Osteoblast (primary cell): ENCODE results near the gene CYTH4. TPM values are rescaled to one million over a fixed set of nuclear protein-coding genes. Genes with fewer than 3 reads are reported as not detected.
A peak's percentile ranks its signal among the peaks of the same experiment; 100 is the strongest.

ENCODE experiments used
- DNase-seq: peaks from one replicate; pipeline ENCODE4 v3.0.0; 2011; ENCODE audit warnings: low spot score, mixed read lengths; ENCODE audit not compliant: insufficient read length; ENCODE audit errors: missing footprints
- H2AFZ ChIP-seq: 2 replicates; pipeline ENCODE4 v1.6.0; 2011; ENCODE audit warnings: mild to moderate bottlenecking, low read length
- H3K27ac ChIP-seq: 2 replicates; pipeline ENCODE4 v1.5.1; 2011; ENCODE audit warnings: mild to moderate bottlenecking, low read depth, low read length, moderate library complexity
- H3K27me3 ChIP-seq: 2 replicates; pipeline ENCODE4 v1.6.0; 2012; ENCODE audit warnings: mild to moderate bottlenecking, control low read depth, inconsistent platforms, low read length, moderate library complexity; ENCODE audit not compliant: insufficient read depth
- H3K36me3 ChIP-seq: 2 replicates; pipeline ENCODE4 v1.5.1; 2011; ENCODE audit warnings: mild to moderate bottlenecking, low read length, control low read depth, moderate library complexity; ENCODE audit not compliant: insufficient read depth
- H3K4me1 ChIP-seq: 2 replicates; pipeline ENCODE4 v1.5.1; 2011; ENCODE audit warnings: mild to moderate bottlenecking, low read length, control low read depth, moderate library complexity; ENCODE audit not compliant: insufficient read depth
- H3K4me2 ChIP-seq: 2 replicates; pipeline ENCODE4 v1.6.0; 2011; ENCODE audit warnings: mild to moderate bottlenecking, low read length; ENCODE audit not compliant: insufficient read depth
- H3K4me3 ChIP-seq: fragments of 200-600 bp; sonication (generic); 3 replicates; pipeline ENCODE4 v1.5.1; 2012; ENCODE audit warnings: mild to moderate bottlenecking, low read length, inconsistent platforms; ENCODE audit not compliant: insufficient read depth
- H3K79me2 ChIP-seq: 2 replicates; pipeline ENCODE4 v1.6.0; 2012; ENCODE audit warnings: mild to moderate bottlenecking, low read length, control low read depth, inconsistent platforms; ENCODE audit not compliant: insufficient read depth
- H3K9me3 ChIP-seq: 2 replicates; pipeline ENCODE4 v1.5.1; 2011; ENCODE audit warnings: low read depth, low read length, control low read depth
- H4K20me1 ChIP-seq: 2 replicates; pipeline ENCODE4 v1.6.0; 2012; ENCODE audit warnings: mild to moderate bottlenecking, low read length, control low read depth; ENCODE audit not compliant: insufficient read depth
- CTCF ChIP-seq: IDR thresholded peaks from 2 replicates; pipeline ENCODE4 v1.5.1; 2011; ENCODE audit warnings: mild to moderate bottlenecking, low read depth, low read length, moderate library complexity; ENCODE audit errors: extremely low read depth
- total RNA-seq: library from RNA; depleted of rRNA; stranded (reverse); fragments of >200 nt; gene quantifications from 2 replicates; pipeline ENCODE4 v1.2.3, GENCODE V29; 2012

Gene CYTH4
- total RNA-seq, 1 donor = 0.72 TPM

DNA sequence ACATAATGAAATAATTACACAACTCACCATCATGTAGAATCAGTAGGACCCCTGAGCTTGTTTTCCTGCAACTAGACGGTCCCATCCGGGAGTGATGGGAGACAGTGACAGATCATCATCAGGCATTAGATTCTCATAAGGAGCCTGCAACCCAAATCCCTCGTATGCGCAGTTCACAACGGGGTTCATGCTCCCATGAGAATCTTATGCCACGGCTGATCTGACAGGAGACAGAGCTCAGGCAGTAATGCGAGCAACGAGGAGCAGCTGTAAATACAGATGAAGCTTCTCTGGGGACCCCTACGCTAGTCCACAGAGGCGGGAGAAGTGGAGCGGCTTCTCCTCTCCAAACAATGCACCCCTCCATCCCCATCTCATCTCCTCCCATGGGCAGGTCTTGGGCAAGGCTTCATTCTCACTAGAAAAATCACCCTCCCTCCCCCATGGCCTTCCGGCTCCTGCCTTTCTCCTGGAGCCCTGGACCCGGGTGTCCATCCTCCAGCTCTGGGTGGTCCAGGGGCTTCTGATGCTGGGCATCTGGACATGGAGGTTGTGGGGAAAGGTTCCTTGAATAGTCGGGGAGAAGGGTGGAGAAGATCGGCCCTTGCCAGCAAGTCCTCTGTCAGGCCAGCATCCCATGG, 22.0 kb upstream of the CYTH4 start:
- Histone ChIP-seq H2AFZ (no peak overlapping the region), H4K20me1 (no peaks in the 10 kb centered on the region), H3K36me3 (no peaks in the 10 kb centered on the region), H3K27ac (no peak overlapping the region), H3K4me1 (peaks cover 8% of the 10 kb centered on the region), H3K9me3 (peaks cover 10% of the 10 kb centered on the region), H3K4me2 (peak overlapping the region; percentile 17), H3K27me3 (peaks cover 21% of the 10 kb centered on the region), H3K79me2 (no peaks in the 10 kb centered on the region), H3K4me3 (no peak overlapping the region)
- no peak for DNase-seq
- TF ChIP-seq CTCF = no peak

- H3K27me3 ChIP-seq = peaks cover 15% of the 10 kb centered on the region
- no peak overlapping the region for H3K4me3 ChIP-seq
- peaks cover 7% of the 10 kb centered on the region for H3K4me1 ChIP-seq
- DNase-seq = peak; percentile 93
- H3K27ac ChIP-seq = no peak overlapping the region
- TF ChIP-seq CTCF = peak; percentile 93
- no peaks in the 10 kb centered on the region for H3K36me3 ChIP-seq
- H2AFZ ChIP-seq = no peak overlapping the region
- peak overlapping the region; percentile 17 for H3K4me2 ChIP-seq
- peaks cover 10% of the 10 kb centered on the region for H3K9me3 ChIP-seq
- no peaks in the 10 kb centered on the region for H3K79me2 ChIP-seq
- no peaks in the 10 kb centered on the region for H4K20me1 ChIP-seq
Observed at GRCh38 chr22:37260901-37261336, 21.4 kb upstream of the CYTH4 start.

DNA sequence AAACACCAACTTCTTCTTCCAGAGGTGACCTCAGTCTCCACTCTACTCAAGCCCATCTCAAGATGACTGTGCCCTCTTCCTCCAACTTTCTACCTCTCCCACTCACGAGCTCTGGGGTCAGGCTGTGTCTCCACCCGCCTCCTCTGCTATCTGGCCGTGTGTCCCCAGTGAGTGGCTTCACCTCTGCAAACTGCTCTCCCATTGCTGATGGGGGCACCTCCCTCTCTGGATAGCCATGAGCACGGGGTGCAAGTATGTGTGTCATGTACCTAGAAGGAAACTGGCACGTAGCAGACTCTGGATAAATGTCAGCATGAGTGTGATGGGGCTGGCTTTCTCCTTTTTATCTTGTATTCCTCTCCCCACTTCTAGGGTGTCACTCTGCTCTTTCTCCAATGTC, 20.0 kb upstream of the CYTH4 start:
- H3K36me3 ChIP-seq = no peaks in the 10 kb centered on the region
- H3K4me2 ChIP-seq = no peak overlapping the region
- peaks cover 12% of the 10 kb centered on the region for H3K4me1 ChIP-seq
- no peak for TF ChIP-seq CTCF
- no peaks in the 10 kb centered on the region for H4K20me1 ChIP-seq
- no peak overlapping the region for H3K27ac ChIP-seq
- no peak overlapping the region for H2AFZ ChIP-seq
- peaks cover 11% of the 10 kb centered on the region for H3K27me3 ChIP-seq
- no peak for DNase-seq
- no peak overlapping the region for H3K4me3 ChIP-seq
- no peaks in the 10 kb centered on the region for H3K79me2 ChIP-seq
- H3K9me3 ChIP-seq = peaks cover 10% of the 10 kb centered on the region

DNA sequence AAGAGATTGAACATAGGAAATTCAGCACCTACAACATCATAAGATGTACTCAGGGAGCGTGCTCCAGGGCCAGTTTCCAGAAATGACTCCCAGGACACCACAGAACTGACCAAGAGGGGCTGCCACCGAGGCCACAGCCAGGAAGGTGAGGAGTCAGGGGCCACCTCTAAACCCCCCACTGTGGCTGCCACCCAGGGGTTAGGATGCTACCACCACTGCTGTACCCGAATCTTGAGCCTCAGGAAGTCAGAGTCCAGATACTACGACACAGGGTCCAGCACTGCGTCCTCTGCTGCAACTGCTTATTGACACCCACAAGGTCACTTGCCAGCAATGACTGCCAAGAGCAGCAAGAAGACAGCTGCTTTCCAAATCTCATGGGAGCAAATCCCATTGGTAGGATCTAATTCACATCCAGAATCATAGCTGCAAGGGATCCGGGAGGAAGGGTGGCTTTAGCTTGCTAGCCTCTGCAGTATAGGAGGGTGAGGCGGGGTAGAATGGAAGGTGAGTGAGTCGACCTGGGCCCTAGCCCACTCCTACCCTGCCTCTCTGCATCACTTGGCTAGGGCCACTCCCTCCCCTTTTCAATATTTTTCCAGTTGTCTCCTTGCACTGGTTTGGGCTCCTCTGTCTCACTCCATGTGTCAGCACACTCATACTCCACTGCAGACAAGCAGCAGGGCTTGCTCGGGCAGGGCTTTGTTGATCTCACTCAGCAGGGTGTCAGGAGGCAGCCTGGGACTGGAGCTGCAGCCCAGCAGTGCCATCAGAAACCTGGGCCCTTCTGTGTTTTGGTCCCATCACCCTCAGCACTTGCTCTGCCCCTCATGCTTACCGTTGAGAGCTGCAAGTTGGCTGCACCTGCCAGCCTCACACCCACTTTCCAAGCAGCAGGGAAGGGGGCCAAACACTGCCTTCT, 18.1 kb upstream of the CYTH4 start:
- no peak overlapping the region for H3K4me3 ChIP-seq
- no peak overlapping the region for H3K27ac ChIP-seq
- H3K27me3 ChIP-seq = peaks cover 11% of the 10 kb centered on the region
- no peak for TF ChIP-seq CTCF
- no peaks in the 10 kb centered on the region for H4K20me1 ChIP-seq
- H3K36me3 ChIP-seq = no peaks in the 10 kb centered on the region
- H3K4me2 ChIP-seq = no peak overlapping the region
- H3K9me3 ChIP-seq = peaks cover 10% of the 10 kb centered on the region
- no peak for DNase-seq
- no peak overlapping the region for H2AFZ ChIP-seq
- no peaks in the 10 kb centered on the region for H3K79me2 ChIP-seq
- peaks cover 12% of the 10 kb centered on the region for H3K4me1 ChIP-seq
